ENCODE results near the gene CIBAR2.

Gene CIBAR2

DNA sequence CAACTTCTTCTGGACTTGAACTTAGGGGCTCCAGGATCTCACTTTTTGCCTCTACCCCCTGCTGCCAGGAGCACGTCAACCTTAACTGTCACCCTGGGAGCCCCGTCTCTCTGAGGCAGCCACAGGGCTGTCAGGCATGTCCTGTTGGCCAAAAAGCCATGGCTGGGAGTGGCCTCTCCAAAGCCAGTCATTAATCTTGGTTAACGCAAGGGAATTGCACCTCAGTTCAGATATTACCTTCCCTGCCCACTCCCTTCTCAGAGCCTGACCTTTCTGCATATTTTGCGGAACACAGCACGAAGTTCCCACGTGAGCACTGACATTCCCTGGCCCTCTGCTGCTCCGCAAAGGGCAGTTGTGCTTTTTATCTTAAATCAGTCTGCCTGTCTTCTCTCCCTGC lies 44.2 kb upstream of the CIBAR2 start:
- TF ChIP-seq CTCF (IDR thresholded peaks at IDR 0.05; ENCODE audit: low read depth, low read length), result no peak
- no peak overlapping the region for H3K4me3 ChIP-seq (ENCODE audit: low read depth, low read length)
- no peak for DNase-seq (ENCODE audit: low read depth, low spot score)
- in situ Hi-C loops (cut with HindIII; ENCODE audit: low sequenced_read_pairs), result no loop called here

GRCh38 chr16:85153656-85154091 lies 41.4 kb upstream of the CIBAR2 start:
- DNase-seq (ENCODE audit: low read depth, low spot score), result no peak
- TF ChIP-seq CTCF (IDR thresholded peaks at IDR 0.05; ENCODE audit: low read depth, low read length), result no peak
- no peak overlapping the region for H3K4me3 ChIP-seq (ENCODE audit: low read depth, low read length)
- in situ Hi-C loops (cut with HindIII; ENCODE audit: low sequenced_read_pairs), result no loop called here

- H3K4me3 ChIP-seq (ENCODE audit: low read depth, low read length), result no peak overlapping the region
- DNase-seq (ENCODE audit: low read depth, low spot score), result no peak
- in situ Hi-C loops (cut with HindIII; ENCODE audit: low sequenced_read_pairs), result no loop called here
- no peak for TF ChIP-seq CTCF (IDR thresholded peaks at IDR 0.05; ENCODE audit: low read depth, low read length)
Observed at GRCh38 chr16:85153046-85153445, 40.8 kb upstream of the CIBAR2 start.

DNA sequence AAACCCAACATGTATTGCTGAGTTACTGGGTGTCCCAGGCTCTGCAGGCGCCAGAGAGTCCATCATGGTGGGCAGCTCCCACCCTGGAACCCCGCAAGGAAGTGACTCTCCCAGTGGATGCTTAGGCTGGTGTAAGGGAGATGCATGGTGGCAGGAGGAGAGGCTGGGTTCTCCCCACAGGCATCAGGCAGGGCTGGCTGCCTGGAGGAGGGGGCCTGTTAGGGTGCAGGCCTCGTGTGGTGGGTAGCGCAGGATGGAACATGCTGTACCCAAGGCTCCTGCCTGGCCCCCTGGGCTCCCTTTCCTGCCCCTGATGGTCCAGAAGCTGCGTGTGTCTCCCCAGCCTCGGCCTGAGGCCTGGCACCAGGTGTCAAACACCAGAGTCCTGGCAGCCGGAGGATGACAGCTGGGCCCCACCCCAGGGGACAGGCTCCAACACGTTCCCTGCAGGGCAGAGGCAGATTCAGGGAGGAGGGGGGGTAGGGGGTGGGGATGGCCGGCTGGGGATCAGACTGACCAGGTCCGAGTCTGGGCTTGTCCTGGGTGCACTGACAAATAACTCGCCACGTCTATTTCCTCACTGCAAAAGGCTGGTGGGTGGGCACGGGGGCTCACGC lies 40.2 kb upstream of the CIBAR2 start:
- in situ Hi-C loops (cut with HindIII; ENCODE audit: low sequenced_read_pairs), result no loop called here
- no peak overlapping the region for H3K4me3 ChIP-seq (ENCODE audit: low read depth, low read length)
- TF ChIP-seq CTCF (IDR thresholded peaks at IDR 0.05; ENCODE audit: low read depth, low read length), result no peak
- DNase-seq (ENCODE audit: low read depth, low spot score), result no peak

GRCh38 chr16:85151603-85152413 lies 39.5 kb upstream of the CIBAR2 start:
- DNase-seq (ENCODE audit: low read depth, low spot score), result peak; percentile 82
- no peak for TF ChIP-seq CTCF (IDR thresholded peaks at IDR 0.05; ENCODE audit: low read depth, low read length)
- in situ Hi-C loops (cut with HindIII; ENCODE audit: low sequenced_read_pairs), result no loop called here
- H3K4me3 ChIP-seq (ENCODE audit: low read depth, low read length), result no peak overlapping the region

GRCh38 chr16:85151079-85151602 lies 38.9 kb upstream of the CIBAR2 start:
- H3K4me3 ChIP-seq (ENCODE audit: low read depth, low read length), result no peak overlapping the region
- in situ Hi-C loops (cut with HindIII; ENCODE audit: low sequenced_read_pairs), result no loop called here
- DNase-seq (ENCODE audit: low read depth, low spot score), result no peak
- TF ChIP-seq CTCF (IDR thresholded peaks at IDR 0.05; ENCODE audit: low read depth, low read length), result no peak
